ENCODE data around the gene TMEM115.

DNA sequence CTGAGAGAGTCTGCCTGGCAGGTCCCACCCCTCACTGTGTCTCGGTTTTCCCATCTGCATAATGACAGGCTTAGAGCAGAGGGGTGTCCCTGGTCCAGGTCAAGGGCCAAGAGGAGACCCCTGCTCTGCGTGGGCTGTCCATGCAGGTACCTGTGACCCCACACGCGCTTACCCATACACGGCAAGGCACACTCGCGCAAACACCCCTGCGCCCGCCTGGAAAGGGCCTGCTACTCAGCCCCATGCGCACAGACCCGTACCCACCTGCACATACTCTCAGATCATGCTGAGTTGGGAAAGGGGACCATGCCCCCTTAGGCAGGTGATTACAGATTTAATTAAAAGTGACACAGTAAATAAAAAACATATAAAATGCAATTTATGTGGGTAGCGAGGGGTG, 23.4 kb upstream of the TMEM115 start:
- TF ChIP-seq, protein P1, sequence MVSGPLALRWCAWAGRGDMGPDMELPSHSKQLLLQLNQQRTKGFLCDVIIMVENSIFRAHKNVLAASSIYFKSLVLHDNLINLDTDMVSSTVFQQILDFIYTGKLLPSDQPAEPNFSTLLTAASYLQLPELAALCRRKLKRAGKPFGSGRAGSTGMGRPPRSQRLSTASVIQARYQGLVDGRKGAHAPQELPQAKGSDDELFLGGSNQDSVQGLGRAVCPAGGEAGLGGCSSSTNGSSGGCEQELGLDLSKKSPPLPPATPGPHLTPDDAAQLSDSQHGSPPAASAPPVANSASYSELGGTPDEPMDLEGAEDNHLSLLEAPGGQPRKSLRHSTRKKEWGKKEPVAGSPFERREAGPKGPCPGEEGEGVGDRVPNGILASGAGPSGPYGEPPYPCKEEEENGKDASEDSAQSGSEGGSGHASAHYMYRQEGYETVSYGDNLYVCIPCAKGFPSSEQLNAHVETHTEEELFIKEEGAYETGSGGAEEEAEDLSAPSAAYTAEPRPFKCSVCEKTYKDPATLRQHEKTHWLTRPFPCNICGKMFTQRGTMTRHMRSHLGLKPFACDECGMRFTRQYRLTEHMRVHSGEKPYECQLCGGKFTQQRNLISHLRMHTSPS (CRISPR knock-in tag; IDR thresholded peaks at IDR 0.05; ENCODE audit: low read depth) = no peak
- TF ChIP-seq, protein P2, sequence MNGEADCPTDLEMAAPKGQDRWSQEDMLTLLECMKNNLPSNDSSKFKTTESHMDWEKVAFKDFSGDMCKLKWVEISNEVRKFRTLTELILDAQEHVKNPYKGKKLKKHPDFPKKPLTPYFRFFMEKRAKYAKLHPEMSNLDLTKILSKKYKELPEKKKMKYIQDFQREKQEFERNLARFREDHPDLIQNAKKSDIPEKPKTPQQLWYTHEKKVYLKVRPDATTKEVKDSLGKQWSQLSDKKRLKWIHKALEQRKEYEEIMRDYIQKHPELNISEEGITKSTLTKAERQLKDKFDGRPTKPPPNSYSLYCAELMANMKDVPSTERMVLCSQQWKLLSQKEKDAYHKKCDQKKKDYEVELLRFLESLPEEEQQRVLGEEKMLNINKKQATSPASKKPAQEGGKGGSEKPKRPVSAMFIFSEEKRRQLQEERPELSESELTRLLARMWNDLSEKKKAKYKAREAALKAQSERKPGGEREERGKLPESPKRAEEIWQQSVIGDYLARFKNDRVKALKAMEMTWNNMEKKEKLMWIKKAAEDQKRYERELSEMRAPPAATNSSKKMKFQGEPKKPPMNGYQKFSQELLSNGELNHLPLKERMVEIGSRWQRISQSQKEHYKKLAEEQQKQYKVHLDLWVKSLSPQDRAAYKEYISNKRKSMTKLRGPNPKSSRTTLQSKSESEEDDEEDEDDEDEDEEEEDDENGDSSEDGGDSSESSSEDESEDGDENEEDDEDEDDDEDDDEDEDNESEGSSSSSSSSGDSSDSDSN (CRISPR knock-in tag; IDR thresholded peaks at IDR 0.05) = no peak
- TF ChIP-seq ZSCAN29 (CRISPR knock-in tag; conservative IDR thresholded peaks at IDR 0.05) (no peak), NR2F1 (CRISPR knock-in tag; IDR thresholded peaks at IDR 0.05) (no peak), RXRA (CRISPR knock-in tag; IDR thresholded peaks at IDR 0.05) (no peak)

Measured in HepG2 (cell line).